Left renal cortex interstitium (tissue), 4 donors: ENCODE results near the gene SENP3. TPM values are rescaled to one million over a fixed set of nuclear protein-coding genes. Genes with fewer than 3 reads are reported as not detected.
"Not testable (repeated sequence)": the region's sequence is repeated elsewhere in the genome, so short reads cannot be mapped to it uniquely, and the experiment has no call there.

Experiments used
- DNase-seq, 4 donors: peaks; one replicate each; pipeline ENCODE4 v3.0.0-alpha.2; 2013; ENCODE audit warnings: low read depth in 4 of 4, low spot score in 2 of 4, missing footprints in 1 of 4
- polyA plus RNA-seq, 4 donors: library from polyadenylated mRNA; unstranded; fragments of 120-200 nt; gene quantifications; one replicate each; pipeline ENCODE4 v1.2.1, GENCODE V29; 2013; ENCODE audit not compliant: insufficient read length in 4 of 4

The SENP3 gene
- polyA plus RNA-seq, 4 donors: 60.8 to 81.3 (median 74.9) TPM

DNA sequence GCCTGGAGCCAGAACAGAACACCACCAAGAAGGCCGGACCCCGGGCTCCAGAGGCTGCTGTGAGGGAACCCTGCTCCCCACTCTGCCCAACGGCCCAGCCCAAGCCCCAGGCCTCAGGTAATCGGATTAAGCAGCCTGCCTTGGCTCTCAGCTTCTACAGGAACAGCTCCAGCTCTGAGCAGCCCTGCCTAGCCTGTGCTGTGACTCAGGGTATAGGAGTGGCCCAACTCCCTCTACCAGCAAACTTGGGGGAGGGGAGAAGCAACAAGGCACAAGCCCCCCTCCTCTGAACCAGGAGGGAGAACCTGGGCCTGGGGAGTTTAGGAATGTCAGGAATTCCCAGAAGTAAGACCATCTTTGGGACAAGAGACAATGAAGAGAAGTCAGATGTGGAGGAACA is 29.0 kb downstream of the SENP3 start:
- no peak for DNase-seq

DNA sequence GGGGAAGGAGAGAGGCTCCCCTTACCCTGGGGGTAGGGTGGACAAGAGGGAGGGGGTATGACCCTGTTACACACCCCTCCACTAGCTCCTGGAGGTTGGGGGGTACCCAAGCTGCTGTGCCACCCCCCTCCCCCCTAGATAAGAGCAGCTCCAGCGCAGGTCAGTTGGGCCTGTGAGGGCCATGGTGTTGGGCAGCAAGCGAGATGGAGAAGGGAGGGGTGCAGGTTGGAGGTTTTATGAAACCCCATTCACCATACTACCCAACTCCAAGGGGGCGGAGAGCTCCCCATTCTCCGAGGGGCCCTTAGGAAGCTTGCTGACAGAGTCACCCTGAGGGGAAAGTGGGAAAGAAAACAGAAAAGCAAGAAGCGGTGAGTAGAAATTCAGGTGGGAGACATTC is 29.9 kb downstream of the SENP3 start:
- no peak for DNase-seq

DNA sequence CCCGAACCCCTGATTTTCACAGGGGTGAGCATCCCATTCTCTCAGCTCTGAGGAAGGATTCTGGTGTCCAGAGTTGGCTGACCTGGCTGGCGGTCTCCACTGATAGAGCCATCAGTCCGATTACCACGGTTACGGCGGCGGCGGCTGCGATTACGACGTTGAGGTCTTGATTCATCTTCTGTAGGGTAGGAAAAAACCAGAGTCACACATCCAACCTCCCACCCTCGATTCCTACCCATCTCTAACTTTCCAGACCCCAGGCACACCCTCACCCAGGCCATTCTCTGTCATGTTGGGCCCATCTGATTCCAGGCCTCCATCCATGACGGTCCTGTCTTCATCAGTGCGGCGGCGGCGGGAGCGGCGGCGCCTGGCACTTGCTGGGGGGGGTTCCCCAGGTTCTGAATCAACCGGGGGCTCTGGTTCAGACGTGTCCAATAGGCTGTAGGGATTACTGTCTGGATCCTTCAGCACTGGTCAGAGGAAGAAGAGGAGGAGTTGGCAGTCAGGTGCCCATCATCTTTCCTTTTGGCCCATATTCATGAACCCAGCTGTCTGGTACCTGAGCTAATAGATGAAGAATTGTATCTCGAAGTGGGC is 30.8 kb downstream of the SENP3 start:
- DNase-seq: no peak

DNA sequence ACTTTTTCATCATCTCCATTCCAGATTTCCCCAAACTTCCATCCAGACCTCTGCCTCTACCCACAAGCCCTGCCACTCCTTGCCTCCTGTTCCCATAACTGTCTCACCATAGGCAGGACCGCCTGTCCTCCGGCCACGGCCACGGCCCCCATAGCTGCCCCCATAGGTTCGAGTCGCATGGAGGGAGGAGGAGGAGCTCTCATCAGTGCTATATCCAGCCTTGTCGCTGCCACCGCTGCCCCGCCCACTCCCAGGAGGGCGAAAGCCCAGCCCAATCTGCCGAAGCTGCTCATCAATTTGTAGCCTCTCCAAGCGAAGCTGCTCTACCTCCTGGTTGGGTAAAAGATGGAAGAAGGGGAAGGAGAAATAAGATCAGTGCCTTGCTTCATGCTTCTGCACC is 31.6 kb downstream of the SENP3 start:
- DNase-seq: no peak

DNA sequence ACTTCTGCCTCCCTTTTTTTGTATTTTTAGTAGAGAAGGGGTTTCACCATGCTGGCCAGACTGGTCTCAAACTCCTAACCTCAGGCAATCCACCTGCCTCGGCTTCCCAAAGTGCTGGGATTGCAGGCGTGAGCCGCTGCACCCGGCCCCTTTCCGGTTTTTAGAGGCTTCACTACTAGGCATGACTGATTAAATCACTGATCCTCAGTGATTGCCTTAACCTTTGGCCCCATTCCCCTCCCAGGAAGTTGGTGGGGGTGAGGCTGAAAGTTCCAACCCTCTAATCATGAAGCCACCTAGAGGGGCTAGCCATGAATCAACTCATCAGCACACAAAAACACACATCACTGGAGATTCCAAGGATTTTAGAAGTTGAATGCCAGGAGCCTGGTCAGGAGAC is 35.8 kb downstream of the SENP3 start:
- not testable (repeated sequence) for DNase-seq

DNA sequence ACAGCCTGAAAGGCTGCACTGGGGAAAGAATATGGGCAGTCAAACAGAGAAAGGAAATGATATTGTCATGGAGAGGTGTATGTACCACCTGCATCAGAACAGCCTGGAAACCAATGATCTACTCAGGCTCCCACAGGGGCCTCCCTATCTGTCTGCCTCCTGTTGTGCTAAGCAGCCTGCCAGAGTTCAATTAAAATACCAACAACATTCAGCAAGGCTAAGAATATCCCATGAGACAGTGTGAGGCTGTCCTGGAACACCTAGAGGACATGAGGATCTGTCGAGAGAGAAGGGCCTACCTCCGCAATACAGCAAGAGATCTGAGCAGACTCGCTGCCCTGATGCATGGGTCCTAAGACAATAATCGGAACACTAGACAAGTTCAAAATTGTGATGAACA is 44.6 kb downstream of the SENP3 start:
- DNase-seq: no peak

DNA sequence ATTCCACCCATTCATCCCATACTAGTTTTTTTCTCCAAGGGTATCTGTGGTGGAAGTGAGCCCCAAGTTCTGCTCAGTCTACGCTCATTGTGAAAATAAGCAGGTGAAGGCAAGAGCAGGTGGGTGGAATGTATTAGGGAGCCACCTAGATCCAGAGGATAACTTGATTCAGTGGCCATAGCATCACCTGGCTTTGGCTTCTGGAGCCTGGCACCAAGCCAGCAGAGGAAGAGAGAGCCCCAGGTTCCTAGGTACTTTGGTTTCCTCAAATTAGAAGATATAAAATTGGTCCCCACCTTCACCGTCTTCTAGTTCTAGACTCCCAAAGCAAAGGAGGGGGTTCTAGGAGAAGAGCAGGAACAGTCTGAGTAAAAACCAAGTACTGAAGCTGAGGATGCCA is 48.9 kb downstream of the SENP3 start:
- no peak for DNase-seq

DNA sequence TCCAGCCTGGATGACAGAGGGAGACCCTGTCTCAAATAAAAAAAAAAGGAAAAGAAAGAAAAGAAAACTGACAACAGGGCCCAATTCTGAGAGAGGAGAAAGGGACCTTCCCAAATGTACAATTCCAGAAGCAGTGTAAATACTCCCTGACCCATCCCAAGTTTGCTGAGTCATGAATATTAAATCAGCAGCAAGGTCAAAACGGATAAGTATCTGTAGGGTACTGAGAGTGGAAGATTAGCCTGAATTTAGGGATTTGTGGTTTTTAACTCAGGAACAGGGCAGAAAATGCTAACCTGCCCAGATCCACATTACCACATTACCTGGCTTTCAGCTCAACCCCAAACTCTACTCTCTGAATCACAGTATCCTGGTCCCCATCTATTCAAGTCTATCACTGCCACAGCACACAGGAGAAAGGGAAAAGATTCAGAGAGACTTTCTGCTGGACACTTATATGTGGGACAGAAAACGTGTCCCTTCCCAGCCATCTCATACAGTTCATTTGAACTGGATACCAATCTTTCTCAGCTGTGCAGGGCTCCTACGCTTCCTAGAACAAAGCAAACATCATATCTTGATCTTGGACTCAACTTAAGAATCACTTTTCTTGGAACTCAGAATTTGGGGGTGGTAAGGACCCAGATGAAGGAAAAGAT is 50.0 kb downstream of the SENP3 start:
- no peak for DNase-seq

DNA sequence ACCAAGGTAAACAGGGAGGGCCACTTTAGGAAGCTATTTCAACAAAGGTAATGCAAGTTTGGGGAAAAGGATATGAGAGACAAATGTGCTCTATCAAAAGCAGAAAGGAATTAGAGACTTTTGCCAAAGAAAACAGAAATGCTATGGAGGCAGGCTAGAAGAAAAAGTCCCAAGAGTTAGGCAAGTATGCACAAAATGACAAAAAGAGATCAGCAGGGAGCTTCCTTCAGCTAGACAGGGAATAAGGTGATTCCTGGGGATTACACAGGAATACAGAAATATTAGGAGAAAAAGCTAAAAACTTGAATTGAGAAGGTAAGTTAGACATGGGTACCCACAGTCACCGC is 50.5 kb downstream of the SENP3 start:
- no peak for DNase-seq

DNA sequence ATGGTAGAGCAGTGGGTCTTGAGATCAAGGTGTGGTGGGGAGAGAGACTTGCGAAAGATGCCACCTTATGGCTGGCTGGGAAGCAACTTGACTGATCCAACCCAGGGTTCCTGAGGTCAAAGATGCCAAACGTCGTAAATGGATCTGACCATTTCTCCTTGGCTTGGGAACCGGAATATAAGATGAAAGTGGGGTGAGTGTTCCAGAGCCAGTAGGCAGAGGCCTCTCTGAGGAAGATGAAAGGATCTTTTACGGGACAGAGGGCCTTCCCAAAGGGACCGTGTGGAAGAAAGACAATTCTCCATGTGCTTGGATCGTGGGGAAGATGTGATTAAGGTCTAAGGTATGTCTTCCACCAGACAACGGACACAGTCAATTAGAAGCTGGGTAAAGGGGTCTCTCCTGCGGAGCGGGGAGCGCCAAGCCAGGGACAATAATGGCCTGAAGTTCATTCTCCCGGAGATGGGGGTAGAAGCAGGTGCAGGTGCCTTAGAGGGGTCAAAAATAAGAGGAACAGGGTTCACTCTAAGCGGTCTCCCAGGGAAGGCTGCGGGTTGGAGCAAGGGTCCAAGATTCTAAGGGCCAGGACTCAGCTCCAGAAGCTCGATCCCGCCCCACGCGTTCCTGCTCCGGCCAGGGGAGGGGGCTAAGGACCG is 52.2 kb downstream of the SENP3 start:
- no peak for DNase-seq

DNA sequence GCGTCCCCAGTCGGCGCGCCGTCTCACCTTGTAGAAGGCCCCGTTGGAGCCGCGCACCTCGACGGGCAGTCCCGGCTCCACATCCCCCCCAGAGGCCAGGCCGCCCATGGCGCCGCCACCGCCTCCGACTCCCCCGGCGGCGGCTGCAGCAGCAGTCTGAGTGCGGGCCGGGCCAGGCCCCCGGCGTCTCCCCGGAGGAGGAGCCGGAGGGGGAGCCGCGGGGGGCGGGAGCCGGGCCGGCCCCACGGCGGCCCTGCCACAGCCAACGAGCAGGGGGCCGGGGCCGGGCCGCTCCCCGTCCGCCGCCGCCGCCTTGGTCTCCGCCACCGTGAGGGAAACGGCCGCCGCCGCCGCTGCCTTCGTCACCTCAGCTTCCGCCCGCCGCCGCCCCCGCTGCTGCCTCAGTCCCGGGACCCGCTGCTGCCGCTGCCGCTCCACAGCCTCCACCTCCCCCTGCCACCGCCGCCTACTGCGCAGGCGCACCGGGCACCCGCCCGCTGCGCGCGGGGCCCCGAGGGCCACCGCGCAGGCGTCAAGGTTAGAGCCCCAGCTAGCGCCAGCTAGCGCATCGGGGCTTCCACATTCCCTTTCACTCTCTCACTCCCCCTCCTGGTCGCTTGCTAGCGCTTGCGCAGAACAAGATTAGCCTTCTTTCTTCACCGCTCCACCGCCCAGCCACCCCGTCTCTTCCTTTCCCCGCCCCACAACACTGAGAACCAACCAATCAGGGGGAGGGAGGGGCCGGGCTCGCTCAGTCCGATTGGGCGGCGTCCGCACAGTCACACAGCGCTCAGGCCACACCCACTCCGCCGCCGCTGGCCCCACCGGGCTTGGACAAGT is 52.9 kb downstream of the SENP3 start, which contains the start of gene FXR2:
Gene FXR2 (minus strand): TSS at position 473 of the 840 bp plus-strand sequence. CDS start 365 bp downstream, at position 108.
- peak; percentile 99 to 100 (median 100) for DNase-seq

DNA sequence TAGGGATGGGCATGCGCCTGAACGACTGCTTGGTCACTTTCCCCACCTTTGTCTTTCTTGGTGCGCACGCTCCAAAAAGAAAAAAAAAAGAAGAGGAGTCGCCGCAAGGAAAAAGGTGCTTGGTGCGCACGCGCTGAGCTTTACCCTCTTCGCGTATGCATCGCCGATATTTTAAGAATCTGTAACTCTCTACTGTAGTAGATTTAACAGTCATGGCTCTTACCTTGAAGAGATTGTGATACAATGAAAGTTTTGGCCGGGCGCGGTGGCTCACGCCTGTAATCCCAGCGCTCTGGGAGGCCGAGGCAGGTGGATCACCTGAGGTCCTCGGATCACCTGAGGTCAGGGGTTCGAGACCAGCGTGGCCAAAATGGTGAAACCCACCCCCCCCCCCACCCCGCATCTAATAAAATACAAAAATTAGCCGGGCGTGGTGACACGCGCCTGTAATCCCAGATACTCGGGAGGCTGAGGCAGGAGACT is 53.6 kb downstream of the SENP3 start:
- DNase-seq: no peak

DNA sequence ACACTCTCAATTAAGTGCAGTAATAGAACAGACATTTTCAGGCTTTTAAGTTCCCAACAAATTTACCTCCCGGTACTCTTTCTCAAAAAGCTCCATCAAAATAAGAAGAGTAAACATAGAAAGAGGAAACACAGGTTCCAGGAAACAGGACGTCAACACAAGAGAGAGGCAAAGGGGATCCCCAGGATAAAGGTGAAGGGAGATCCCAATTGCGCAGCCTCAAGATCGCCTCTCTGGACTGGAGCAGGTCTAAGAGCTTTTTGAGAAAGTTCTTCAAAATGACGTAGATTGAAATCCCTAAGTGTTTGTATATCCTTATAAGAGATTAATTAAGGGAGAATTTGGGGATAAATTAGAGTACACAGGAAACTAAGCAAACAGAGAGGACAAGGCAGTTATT is 56.9 kb downstream of the SENP3 start:
- no peak for DNase-seq

DNA sequence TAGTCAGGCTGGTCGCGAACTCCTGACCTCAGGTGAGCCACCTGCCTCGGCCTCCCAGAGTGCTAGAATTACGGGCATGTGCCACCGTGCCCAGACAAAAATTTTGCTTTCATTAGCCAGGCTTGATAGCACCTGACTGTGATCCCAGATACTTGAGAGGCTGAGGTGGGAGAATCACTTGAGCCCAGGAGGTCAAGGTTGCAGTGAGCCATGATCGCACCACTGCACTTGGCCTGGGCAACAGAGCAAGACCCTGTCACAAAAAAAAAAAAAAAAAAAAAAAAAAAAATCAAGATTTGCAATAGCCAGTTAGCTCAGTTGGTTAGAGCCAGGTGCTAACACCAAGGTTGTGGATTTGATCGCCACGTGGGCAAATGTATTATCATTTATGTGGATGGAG is 59.1 kb downstream of the SENP3 start:
- DNase-seq: no peak

Other genes starting within 250 kb of the SENP3 start
- gene GPS2, start 246.6 kb upstream of the SENP3 start, polyA plus RNA-seq: 100 to 1,000 TPM in 1 of 4 donors, 10 to 100 TPM in 3; 88.7 to 115 (median 95.8) TPM
- gene NEURL4, start 232.6 kb upstream of the SENP3 start, polyA plus RNA-seq: 10 to 100 TPM; 25.4 to 39.7 (median 31.4) TPM
- gene ACAP1, start 225.4 kb upstream of the SENP3 start, polyA plus RNA-seq: 10 to 100 TPM in 2 of 4 donors, 1 to 10 TPM in 2; 7.3 to 10.9 (median 10.0) TPM
- 10 to 100 TPM; 11.2 to 13.9 (median 12.5) TPM for gene KCTD11, start 209.8 kb upstream of the SENP3 start, polyA plus RNA-seq
- gene TMEM95, start 206.8 kb upstream of the SENP3 start, polyA plus RNA-seq: not detected
- 1 to 10 TPM; 3.1 to 7.9 (median 5.7) TPM for gene TNK1, start 180.8 kb upstream of the SENP3 start, polyA plus RNA-seq
- gene PLSCR3, start 167.4 kb upstream of the SENP3 start, polyA plus RNA-seq: 10 to 100 TPM; 27.8 to 51.2 (median 41.2) TPM
- gene TMEM256, start 157.8 kb upstream of the SENP3 start, polyA plus RNA-seq: 100 to 1,000 TPM in 1 of 4 donors, 10 to 100 TPM in 3; 82.2 to 108 (median 90.2) TPM
- gene NLGN2, start 154.1 kb upstream of the SENP3 start, polyA plus RNA-seq: 10 to 100 TPM; 17.5 to 38.6 (median 30.2) TPM
- gene SPEM1, start 141.6 kb upstream of the SENP3 start, polyA plus RNA-seq: not detected
- gene SPEM2, start 136.3 kb upstream of the SENP3 start, polyA plus RNA-seq: under 1 TPM in 1 of 4 donors, not detected in 3; 0.06 TPM
- not detected for gene SPEM3, start 133.1 kb upstream of the SENP3 start, polyA plus RNA-seq
- gene TMEM102, start 126.5 kb upstream of the SENP3 start, polyA plus RNA-seq: 1 to 10 TPM; 3.7 to 5.7 (median 4.8) TPM
- 1 to 10 TPM; 6.1 to 6.9 (median 6.4) TPM for gene FGF11, start 122.4 kb upstream of the SENP3 start, polyA plus RNA-seq
- gene CHRNB1, start 116.9 kb upstream of the SENP3 start, polyA plus RNA-seq: 10 to 100 TPM; 10.3 to 10.8 (median 10.6) TPM
- 10 to 100 TPM; 38.6 to 50.6 (median 44.2) TPM for gene ZBTB4, start 82.3 kb upstream of the SENP3 start, polyA plus RNA-seq
- gene SLC35G6, start 80.5 kb upstream of the SENP3 start, polyA plus RNA-seq: under 1 TPM in 2 of 4 donors, not detected in 2; 0.46 to 0.72 TPM
- gene POLR2A, start 77.6 kb upstream of the SENP3 start, polyA plus RNA-seq: 100 to 1,000 TPM; 101 to 163 (median 116) TPM
- gene TNFSF12, start 12.9 kb upstream of the SENP3 start, polyA plus RNA-seq: 10 to 100 TPM; 21.7 to 32.3 (median 28.3) TPM
- gene TNFSF13, start 3.2 kb upstream of the SENP3 start, polyA plus RNA-seq: 10 to 100 TPM; 12.8 to 15.9 (median 14.5) TPM
- 10 to 100 TPM; 33.6 to 64.0 (median 57.2) TPM for gene CD68, start 17.7 kb downstream of the SENP3 start, polyA plus RNA-seq
- gene MPDU1, start 21.9 kb downstream of the SENP3 start, polyA plus RNA-seq: 100 to 1,000 TPM; 102 to 125 (median 121) TPM
- 1 to 10 TPM; 3.0 to 5.6 (median 4.0) TPM for gene SOX15, start 28.2 kb downstream of the SENP3 start, polyA plus RNA-seq
- 10 to 100 TPM; 46.3 to 56.5 (median 52.4) TPM for gene FXR2, start 53.0 kb downstream of the SENP3 start, polyA plus RNA-seq
- 100 to 1,000 TPM; 127 to 157 (median 133) TPM for gene SAT2, start 65.9 kb downstream of the SENP3 start, polyA plus RNA-seq
- gene SHBG, start 68.2 kb downstream of the SENP3 start, polyA plus RNA-seq: 1 to 10 TPM; 3.0 to 5.1 (median 4.0) TPM
- 10 to 100 TPM; 18.1 to 22.1 (median 21.1) TPM for gene ATP1B2, start 89.0 kb downstream of the SENP3 start, polyA plus RNA-seq
- 10 to 100 TPM; 63.1 to 78.2 (median 72.6) TPM for gene TP53, start 125.6 kb downstream of the SENP3 start, polyA plus RNA-seq
- gene WRAP53, start 126.6 kb downstream of the SENP3 start, polyA plus RNA-seq: 10 to 100 TPM; 11.1 to 17.6 (median 15.6) TPM
- gene EFNB3, start 143.3 kb downstream of the SENP3 start, polyA plus RNA-seq: 10 to 100 TPM; 22.3 to 25.6 (median 23.7) TPM
- gene DNAH2, start 155.8 kb downstream of the SENP3 start, polyA plus RNA-seq: under 1 TPM; 0.16 to 0.47 (median 0.34) TPM